Measurements from ENCODE around the gene TTL. TPM values are rescaled to one million over a fixed set of nuclear protein-coding genes. Genes with fewer than 3 reads are reported as not detected.

TTL gene
- total RNA-seq, 3 donors from 2014 or later: 16.4 to 26.7 (median 22.0) TPM

DNA sequence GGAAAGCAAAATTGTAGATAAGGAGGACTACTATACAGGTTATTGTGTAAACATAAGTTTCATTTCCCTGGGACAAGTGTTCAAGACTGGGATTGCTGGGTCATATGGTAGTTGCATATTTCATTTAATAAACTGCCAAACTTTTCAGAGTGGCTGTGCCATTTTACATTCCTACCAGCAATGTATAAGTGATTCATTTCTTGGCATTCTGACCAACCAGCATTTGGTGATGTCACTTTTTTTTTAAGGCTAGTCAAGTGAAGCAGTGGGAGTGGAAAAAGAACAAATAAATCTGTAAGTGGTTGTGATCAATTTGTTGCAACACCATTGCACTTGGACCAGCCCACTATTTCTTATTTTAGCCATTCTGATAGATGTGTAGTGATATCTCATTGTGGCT is 97.3 kb downstream of the TTL start:
- no peaks in the 10 kb centered on the region for H3K27me3 ChIP-seq
- no peaks in the 10 kb centered on the region for H3K9me3 ChIP-seq
- no peak overlapping the region for H3K4me3 ChIP-seq
- intact Hi-C loops (cut with DNase I; ENCODE audit: low total_unique reads): no loop called here
- DNase-seq (ENCODE audit: low spot score in 2 of 2): no peak
- no peaks in the 10 kb centered on the region for H3K4me1 ChIP-seq
- H3K36me3 ChIP-seq: no peaks in the 10 kb centered on the region
- H3K27ac ChIP-seq: no peak overlapping the region
- TF ChIP-seq CTCF (IDR thresholded peaks at IDR 0.05): no peak
- no peak for TF ChIP-seq POLR2A (IDR thresholded peaks at IDR 0.05)
- no peak for TF ChIP-seq POLR2AphosphoS5 (IDR thresholded peaks at IDR 0.05)

GRCh38 chr2:112580084-112580483 is 98.1 kb downstream of the TTL start:
- H3K4me1 ChIP-seq: no peaks in the 10 kb centered on the region
- intact Hi-C loops (cut with DNase I; ENCODE audit: low total_unique reads): no loop called here
- no peak for DNase-seq (ENCODE audit: low spot score in 2 of 2)
- H3K9me3 ChIP-seq: no peaks in the 10 kb centered on the region
- no peak overlapping the region for H3K4me3 ChIP-seq
- H3K27ac ChIP-seq: no peak overlapping the region
- H3K36me3 ChIP-seq: no peaks in the 10 kb centered on the region
- no peaks in the 10 kb centered on the region for H3K27me3 ChIP-seq
- no peak for TF ChIP-seq CTCF (IDR thresholded peaks at IDR 0.05)
- no peak for TF ChIP-seq POLR2AphosphoS5 (IDR thresholded peaks at IDR 0.05)
- TF ChIP-seq POLR2A (IDR thresholded peaks at IDR 0.05): no peak

GRCh38 chr2:112582314-112582746 is 100.4 kb downstream of the TTL start:
- no peak for TF ChIP-seq POLR2A (IDR thresholded peaks at IDR 0.05)
- peak; percentile 57 to 58 (median 57) for TF ChIP-seq CTCF (IDR thresholded peaks at IDR 0.05)
- no peak overlapping the region for H3K27ac ChIP-seq
- H3K9me3 ChIP-seq: no peaks in the 10 kb centered on the region
- H3K27me3 ChIP-seq: no peaks in the 10 kb centered on the region
- H3K4me1 ChIP-seq: no peaks in the 10 kb centered on the region
- intact Hi-C loops (cut with DNase I; ENCODE audit: low total_unique reads): no loop called here
- no peaks in the 10 kb centered on the region for H3K36me3 ChIP-seq
- no peak overlapping the region for H3K4me3 ChIP-seq
- DNase-seq (ENCODE audit: low spot score in 2 of 2): no peak

DNA sequence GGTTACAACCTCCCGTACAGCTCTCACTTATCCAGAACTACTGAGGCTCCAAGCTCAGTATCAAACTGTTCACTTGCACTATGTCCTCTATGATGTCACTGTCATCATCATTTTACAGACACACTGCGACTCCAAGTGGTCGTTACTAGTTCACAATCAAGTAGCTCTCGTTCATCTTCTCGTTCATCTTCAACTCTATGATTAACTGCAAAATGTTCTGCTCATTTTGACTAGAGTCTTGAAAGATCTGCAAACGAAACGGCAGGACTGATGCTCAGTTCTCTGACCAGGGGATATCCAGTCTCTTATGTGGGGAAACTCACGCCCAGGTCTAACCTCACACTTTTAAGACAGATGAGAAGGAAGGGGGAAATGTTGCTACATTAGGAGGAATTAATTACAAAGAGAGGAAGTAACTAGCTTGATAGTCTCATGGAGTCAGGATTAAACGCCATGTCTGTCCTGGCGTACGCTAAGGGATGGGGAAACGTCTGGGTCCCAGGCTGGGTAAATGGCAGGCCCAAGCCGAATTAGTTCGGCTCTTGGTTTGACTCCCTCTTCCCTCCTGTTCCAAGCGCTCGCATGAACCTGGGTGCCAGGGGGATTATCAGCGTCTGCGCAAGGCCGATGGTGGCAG is 101.7 kb downstream of the TTL start:
- no peak for TF ChIP-seq POLR2A (IDR thresholded peaks at IDR 0.05)
- no peak for TF ChIP-seq CTCF (IDR thresholded peaks at IDR 0.05)
- TF ChIP-seq POLR2AphosphoS5 (IDR thresholded peaks at IDR 0.05): no peak
- Histone ChIP-seq H3K36me3 (no peaks in the 10 kb centered on the region), H3K4me3 (peak overlapping the region; percentile 62 to 91 (median 65)), H3K4me1 (no peaks in the 10 kb centered on the region), H3K27me3 (no peaks in the 10 kb centered on the region), H3K9me3 (no peaks in the 10 kb centered on the region), H3K27ac (peak overlapping the region; percentile 98 to 99)
- no peak for DNase-seq (ENCODE audit: low spot score in 2 of 2)
- intact Hi-C loops (cut with DNase I; ENCODE audit: low total_unique reads): no loop called here

- no peaks in the 10 kb centered on the region for H3K9me3 ChIP-seq
- intact Hi-C loops (cut with DNase I; ENCODE audit: low total_unique reads): no loop called here
- DNase-seq (ENCODE audit: low spot score in 2 of 2): peak; percentile 94 to 95
- peak in 2 of 3 donors; percentile 20 to 38 for TF ChIP-seq CTCF (IDR thresholded peaks at IDR 0.05)
- TF ChIP-seq POLR2AphosphoS5 (IDR thresholded peaks at IDR 0.05): peak; percentile 88 to 90 (median 89)
- TF ChIP-seq POLR2A (IDR thresholded peaks at IDR 0.05): no peak
- H3K27ac ChIP-seq: peak within 1 kb of the TSS; percentile 98 to 99
- no peaks in the 10 kb centered on the region for H3K4me1 ChIP-seq
- H3K36me3 ChIP-seq: no peaks in the 10 kb centered on the region
- H3K4me3 ChIP-seq: peak within 1 kb of the TSS; percentile 62 to 91 (median 65)
- H3K27me3 ChIP-seq: no peaks in the 10 kb centered on the region
Observed at GRCh38 chr2:112584134-112584890, 102.4 kb downstream of the TTL start, which contains the start of gene CHCHD5. Gene CHCHD5, plus strand, starts transcription at chr2:112584609. Its CDS starts 39 bp downstream, at chr2:112584648.
